Left ventricle myocardium inferior (tissue), 1 donor: ENCODE measurements around the gene OOEP. TPM values are rescaled to one million over a fixed set of nuclear protein-coding genes. Genes with fewer than 3 reads are reported as not detected.
"Not testable (repeated sequence)": the region's sequence is repeated elsewhere in the genome, so short reads cannot be mapped to it uniquely, and the experiment has no call there.

Experiments used
- DNase-seq: peaks from one replicate; pipeline ENCODE4 v3.0.0-alpha.2; 2020
- H3K27ac ChIP-seq: fragments of 200-600 bp; replicated peaks from 2 replicates; pipeline ENCODE4 v1.8.0; 2021
- H3K27me3 ChIP-seq: fragments of 200-600 bp; 2 replicates; pipeline ENCODE4 v1.8.0; 2021; ENCODE audit warnings: low read depth
- H3K36me3 ChIP-seq: fragments of 200-600 bp; 2 replicates; pipeline ENCODE4 v1.8.0; 2021
- H3K4me1 ChIP-seq: fragments of 200-600 bp; 2 replicates; pipeline ENCODE4 v1.8.0; 2021
- H3K4me3 ChIP-seq: fragments of 200-600 bp; 2 replicates; pipeline ENCODE4 v1.8.0; 2021; ENCODE audit warnings: mild to moderate bottlenecking, moderate library complexity
- H3K9me3 ChIP-seq: fragments of 200-600 bp; replicated peaks from 2 replicates; pipeline ENCODE4 v1.8.0; 2021
- CTCF ChIP-seq: fragments of 200-600 bp; IDR thresholded peaks from 2 replicates; pipeline ENCODE4 v1.8.0; 2021; ENCODE audit warnings: antibody characterized with exemption, mild to moderate bottlenecking, borderline replicate concordance
- intact Hi-C: fragments of 100-400 bp; cut with micrococcal nuclease; formaldehyde crosslinking; loops from one replicate; pipeline ENCODE4 v1.11.0; 2022
- total RNA-seq: library from RNA; stranded (reverse); fragmentation: NEBNext Ultra II Directional; extraction: Animal tissue kit (Norgen Biotek cat#: 25700); gene quantifications from one replicate; pipeline ENCODE4 v1.2.1, GENCODE V29; 2021
- donor health status: DM: no; HTN: yes; CAD: no; lungs with severe emphysema.

The OOEP gene
- total RNA-seq, 1 donor from 2014 or later = not detected

- peak overlapping the region; percentile 67 for H3K4me3 ChIP-seq
- peaks cover 11% of the 10 kb centered on the region for H3K27me3 ChIP-seq
- H3K9me3 ChIP-seq = no peaks in the 10 kb centered on the region
- peaks cover 10% of the 10 kb centered on the region for H3K4me1 ChIP-seq
- H3K27ac ChIP-seq = peak overlapping the region; percentile 34
- peak; percentile 62 for TF ChIP-seq CTCF
- intact Hi-C loops = no loop called here
- no peaks in the 10 kb centered on the region for H3K36me3 ChIP-seq
- peak; percentile 29 for DNase-seq
These were observed 19.3 kb upstream of the OOEP start for GRCh38 chr6:73388800-73389512.

GRCh38 chr6:73388433-73388799 lies 18.7 kb upstream of the OOEP start:
- no peak for TF ChIP-seq CTCF
- Histone ChIP-seq H3K4me1 (peaks cover 10% of the 10 kb centered on the region), H3K4me3 (peak overlapping the region; percentile 67), H3K27me3 (peaks cover 16% of the 10 kb centered on the region), H3K27ac (no peak overlapping the region), H3K36me3 (no peaks in the 10 kb centered on the region), H3K9me3 (no peaks in the 10 kb centered on the region)
- intact Hi-C loops = no loop called here
- DNase-seq = no peak

- no peaks in the 10 kb centered on the region for H3K4me1 ChIP-seq
- H3K9me3 ChIP-seq = no peaks in the 10 kb centered on the region
- no peak for DNase-seq
- intact Hi-C loops = no loop called here
- H3K4me3 ChIP-seq = no peak overlapping the region
- peaks cover 18% of the 10 kb centered on the region for H3K27me3 ChIP-seq
- no peak for TF ChIP-seq CTCF
- no peak overlapping the region for H3K27ac ChIP-seq
- no peaks in the 10 kb centered on the region for H3K36me3 ChIP-seq
These were observed 12.9 kb upstream of the OOEP start for GRCh38 chr6:73382462-73383113.

GRCh38 chr6:73381531-73381930 lies 11.8 kb upstream of the OOEP start:
- intact Hi-C loops, H3K4me3 ChIP-seq, H3K9me3 ChIP-seq, H3K27ac ChIP-seq, H3K36me3 ChIP-seq, DNase-seq, H3K4me1 ChIP-seq: not testable (repeated sequence)
- peaks cover 11% of the 10 kb centered on the region for H3K27me3 ChIP-seq

GRCh38 chr6:73377225-73377624 lies 7.5 kb upstream of the OOEP start:
- H3K9me3 ChIP-seq = peaks cover 5% of the 10 kb centered on the region
- intact Hi-C loops = no loop called here
- no peak for TF ChIP-seq CTCF

GRCh38 chr6:73375216-73375615 lies 5.5 kb upstream of the OOEP start:
- Histone ChIP-seq H3K36me3 (no peaks in the 10 kb centered on the region), H3K27me3 (no peaks in the 10 kb centered on the region), H3K4me1 (no peaks in the 10 kb centered on the region), H3K9me3 (peaks cover 18% of the 10 kb centered on the region), H3K4me3 (no peak overlapping the region), H3K27ac (no peak overlapping the region)
- no peak for DNase-seq
- no peak for TF ChIP-seq CTCF
- intact Hi-C loops = no loop called here

More at GRCh38 chr6:73377225-73377624, 7.5 kb upstream of the OOEP start:
- Histone ChIP-seq H3K27me3 (no peaks in the 10 kb centered on the region), H3K4me1 (no peaks in the 10 kb centered on the region), H3K36me3 (no peaks in the 10 kb centered on the region), H3K4me3 (no peak overlapping the region), H3K27ac (no peak overlapping the region)
- no peak for DNase-seq
